ENCODE data around the gene TBC1D14.

Gene TBC1D14

DNA sequence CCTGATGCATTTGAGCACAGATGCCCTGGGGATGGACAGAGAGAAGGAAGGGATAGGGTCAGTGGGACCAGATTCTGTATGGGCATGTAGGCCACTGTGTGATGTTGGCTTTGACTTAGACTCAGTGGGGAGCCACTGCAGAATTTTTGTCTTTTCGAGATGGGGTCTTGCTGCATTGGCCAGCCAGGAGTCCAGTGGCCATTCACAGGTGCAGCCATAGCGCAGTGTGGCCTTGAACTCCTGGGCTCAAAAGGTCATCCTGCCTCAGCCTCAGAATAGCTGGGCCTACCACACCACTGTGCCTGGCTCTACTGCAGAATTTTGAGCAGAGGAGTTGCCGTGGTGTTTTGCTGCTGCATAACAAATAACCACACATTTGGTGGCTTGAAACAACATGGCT lies 22.8 kb downstream of the TBC1D14 start:
- DNase-seq = no peak

DNA sequence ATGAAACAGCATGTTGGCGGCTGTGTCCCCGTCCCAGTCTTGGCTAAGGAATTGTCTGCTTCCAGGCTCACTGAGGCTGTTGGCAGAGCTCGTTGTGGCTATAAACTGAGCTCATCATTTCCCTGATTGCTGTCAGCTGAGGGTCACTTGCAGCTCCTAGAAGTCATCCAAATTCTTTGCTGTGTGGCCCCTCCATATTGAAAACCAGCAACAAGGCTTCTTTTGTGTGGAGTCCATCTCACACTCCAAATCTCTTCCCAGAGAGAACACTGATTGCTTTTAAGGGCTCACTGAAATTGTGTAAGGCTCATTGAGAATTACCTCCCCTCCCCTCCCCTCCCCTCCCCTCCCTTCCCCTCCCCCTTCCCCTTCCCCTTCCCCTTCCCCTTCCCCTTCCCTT lies 23.3 kb downstream of the TBC1D14 start:
- no peak for DNase-seq

DNA sequence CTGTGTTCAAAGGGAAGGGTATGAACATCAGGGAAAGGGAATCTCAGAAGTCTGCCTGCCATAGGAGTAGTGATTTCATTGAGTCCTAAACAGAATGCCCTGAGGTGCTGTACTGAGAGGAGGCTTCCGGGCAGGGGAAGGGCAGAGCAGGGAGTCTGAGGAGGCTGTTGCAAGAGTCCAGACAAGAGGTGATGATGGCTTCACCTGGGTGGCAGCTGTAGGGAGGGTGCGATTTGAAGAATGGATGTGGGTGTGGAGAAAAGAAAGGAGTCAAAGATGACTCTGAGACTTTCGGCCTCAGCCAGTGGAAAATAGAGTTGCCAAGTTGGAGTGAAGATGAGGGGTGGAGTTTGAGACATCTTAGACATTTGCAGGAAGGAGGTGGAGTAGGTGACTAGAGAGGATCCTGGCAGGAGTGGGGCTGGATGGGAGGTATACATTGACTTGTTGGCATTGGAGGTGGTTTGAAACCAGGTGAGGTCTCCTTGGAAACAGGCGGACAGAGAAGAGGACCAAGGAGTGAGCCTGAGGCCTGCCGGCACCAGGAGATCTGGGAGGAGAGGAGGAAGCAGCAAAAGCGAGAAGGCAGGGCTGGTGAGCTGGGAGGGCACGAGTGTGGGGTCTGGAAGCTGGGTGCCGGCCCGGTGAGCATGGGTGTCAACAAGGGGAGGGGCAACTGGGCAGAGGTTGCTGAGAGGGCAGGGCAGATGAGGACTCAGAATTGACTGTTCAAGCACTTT lies 24.2 kb downstream of the TBC1D14 start:
- DNase-seq = no peak

DNA sequence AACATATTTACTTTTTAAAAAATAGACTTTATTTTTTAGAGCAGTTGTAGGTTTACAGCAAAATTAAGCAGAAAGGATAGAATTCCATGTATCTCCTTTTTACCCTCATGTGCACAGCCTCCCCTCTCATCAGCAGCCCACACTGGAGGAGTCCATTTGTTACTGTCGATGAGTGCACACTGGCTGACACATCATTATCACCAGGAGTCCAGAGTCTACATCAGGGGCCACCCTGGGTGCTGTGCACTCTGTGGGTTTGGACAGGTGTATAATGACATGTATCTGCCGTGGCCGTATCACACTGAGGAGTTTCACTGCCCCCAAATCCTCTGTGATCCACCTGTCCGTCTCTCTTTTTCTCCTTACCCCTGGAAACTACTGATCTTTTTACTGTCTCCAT lies 26.3 kb downstream of the TBC1D14 start:
- no peak for DNase-seq

DNA sequence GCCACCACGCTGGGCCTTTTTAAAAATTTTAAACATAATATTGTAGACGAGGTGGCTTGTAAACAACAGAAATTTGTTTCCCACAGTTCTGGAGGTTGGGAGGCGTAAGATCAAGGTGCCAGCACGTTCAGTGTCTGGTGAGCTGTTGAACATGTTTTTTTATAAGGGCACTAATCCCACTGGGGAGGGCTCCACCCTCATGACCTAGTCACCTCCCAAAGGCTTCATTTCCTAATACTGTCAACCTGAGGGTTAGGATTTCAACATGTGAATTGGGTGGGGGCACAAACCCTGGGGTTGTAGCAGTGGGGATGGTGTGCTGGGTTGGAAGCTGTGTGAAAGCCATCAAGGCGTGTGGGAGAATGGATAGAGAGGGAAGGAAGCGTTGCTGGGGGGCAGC lies 27.6 kb downstream of the TBC1D14 start:
- no peak for DNase-seq

DNA sequence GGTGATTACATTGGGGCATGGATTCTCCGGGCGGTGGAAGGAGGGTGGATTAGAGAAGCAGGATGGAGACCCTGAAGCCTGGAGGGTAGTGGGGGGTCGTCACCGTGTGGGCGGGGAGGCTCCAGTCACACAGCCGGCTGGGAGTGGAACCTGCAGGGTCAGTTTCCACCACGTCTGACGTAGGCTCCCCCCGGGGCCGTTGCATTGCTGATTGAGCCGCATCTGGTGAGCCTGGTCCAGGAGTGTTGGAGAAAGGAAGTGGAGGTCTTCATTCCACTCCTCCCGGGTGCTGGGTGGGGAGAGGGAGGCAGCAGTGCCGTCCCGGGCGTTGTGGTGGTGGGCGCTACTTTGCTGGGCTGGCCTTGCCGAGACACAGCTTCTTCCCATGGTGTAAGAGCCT lies 28.1 kb downstream of the TBC1D14 start:
- DNase-seq = no peak

DNA sequence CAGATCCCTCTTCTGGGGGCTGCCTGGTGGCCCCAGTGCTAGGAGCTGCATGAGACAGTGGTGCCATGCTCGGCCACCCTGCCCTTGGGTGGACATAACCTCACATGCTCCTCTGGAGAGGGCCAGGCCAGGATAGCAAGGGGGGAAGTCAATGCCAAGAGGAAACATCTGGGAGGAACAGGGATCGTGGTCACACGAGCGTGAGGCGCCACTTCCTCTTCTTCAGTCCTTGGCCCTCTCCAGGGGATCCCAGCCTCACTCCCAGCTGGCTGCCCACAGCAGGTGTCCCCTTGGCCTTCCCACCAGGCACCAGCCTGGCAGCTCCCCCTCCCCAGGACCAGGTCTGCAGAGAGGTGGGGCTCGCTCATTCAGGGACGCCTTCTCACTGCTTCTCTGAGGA lies 28.6 kb downstream of the TBC1D14 start:
- DNase-seq = no peak

DNA sequence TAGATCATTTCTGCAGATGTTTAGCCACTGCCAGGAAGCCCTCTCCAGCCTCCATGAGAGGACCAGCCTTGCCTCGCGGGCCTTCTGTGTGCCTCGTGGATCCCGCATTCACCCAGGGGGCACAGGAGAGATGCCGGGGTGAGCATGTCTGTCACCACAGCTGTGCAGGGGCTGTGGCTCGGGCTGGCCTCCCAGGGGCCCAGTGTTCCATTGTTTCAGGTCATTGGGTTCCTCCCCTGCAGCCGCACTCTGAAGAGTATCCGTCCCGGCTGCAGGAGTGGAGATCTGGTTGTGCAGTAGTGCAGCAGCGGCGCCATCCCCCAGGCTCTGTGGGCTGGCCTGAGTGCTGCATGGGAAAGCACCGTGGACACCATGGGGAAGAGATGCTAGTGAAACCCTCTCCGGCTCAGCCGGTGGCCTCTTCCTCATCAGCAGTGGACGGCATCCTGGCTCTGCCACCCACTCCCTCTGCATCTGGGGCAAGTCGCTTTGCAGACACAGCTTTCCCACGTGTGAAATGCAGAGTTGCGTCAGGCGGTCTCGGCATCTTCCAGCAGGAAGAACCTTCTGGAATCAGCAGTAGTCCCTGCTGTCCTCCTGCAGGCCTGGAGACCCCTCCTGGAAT lies 29.1 kb downstream of the TBC1D14 start:
- no peak for DNase-seq

DNA sequence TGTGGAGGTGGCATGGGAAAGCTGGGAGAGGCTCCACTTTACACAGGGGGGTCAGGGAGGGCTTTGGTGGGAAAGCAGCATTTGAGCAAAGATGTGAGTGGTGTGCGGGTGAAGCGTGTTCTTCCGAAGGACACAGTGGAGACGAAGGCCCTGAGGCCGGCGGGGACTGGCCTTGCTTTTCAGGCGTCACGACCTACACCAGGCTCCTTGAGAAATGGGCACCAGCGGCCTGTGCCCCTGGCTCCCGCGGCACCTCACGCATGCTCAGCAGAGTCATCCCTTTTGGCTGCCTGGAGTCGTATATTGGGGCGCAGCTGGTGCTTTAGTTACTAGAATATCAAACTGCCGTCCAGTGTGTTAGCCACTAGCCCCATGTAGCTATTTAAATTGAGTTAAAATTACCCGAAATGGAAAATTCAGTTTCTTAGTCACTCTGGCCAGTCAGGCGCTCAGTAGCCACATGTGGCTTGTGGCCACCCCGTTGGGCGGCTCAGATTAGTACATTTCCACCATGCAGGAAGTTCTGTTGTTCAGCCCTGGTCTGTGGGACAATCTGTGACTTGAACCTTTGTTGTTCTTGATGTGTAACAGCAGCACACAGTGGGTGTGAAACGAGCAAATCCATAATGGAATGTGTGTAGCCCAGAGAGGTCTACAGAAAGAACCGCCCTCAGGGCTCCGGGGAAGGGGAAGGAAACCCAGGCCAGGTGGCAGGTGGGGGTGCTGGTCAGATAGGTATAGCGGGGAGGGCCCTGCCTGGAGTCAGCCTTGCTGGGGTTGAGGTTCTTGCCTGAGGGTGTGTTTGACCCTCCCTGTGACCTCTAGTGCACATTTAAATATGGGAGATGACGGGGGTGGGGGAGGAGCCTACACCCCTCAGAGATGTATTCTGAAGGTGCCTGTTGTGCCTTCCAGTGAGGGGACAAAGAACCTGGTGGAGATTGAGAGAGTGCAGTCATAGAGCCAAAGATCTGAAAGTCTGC lies 30.4 kb downstream of the TBC1D14 start:
- no peak for DNase-seq

DNA sequence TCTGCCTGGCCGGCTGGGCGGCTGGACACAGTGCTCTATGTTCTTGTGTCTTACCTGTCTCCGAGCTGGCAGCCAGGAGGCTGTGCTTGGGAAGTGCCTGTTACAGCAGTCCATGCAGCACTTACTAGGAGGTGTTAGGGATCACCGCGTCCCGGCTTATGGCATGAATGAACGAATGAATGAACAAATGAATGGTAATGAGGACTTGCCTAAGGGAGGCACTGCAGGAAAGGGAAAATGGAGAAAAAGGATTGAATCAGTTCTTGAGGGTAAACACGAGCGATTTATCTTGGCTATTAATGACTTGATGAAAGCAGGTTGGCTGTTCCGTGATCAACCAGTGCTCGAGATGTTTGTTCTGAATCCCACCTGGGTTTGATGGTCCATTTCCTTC lies 31.1 kb downstream of the TBC1D14 start:
- DNase-seq = no peak

DNA sequence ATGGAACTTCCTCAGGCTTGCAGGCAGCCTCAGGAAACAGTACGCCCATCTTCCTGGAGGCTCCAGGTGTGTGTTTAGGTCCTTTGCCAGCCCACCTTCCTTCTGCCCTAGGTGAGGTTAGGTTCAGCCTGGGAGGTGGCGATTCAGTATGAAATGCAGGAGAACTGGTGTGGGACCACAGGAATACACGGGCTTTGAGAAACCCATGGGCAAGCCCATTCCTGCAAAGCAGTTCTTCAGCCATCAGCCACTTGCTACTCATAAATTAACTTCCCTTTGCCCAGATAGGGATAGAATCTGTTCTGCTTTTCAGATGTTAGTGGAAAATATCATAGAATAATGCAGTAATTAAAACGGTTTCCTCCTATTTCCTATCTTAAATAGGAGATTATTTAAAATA lies 32.2 kb downstream of the TBC1D14 start:
- DNase-seq = no peak

DNA sequence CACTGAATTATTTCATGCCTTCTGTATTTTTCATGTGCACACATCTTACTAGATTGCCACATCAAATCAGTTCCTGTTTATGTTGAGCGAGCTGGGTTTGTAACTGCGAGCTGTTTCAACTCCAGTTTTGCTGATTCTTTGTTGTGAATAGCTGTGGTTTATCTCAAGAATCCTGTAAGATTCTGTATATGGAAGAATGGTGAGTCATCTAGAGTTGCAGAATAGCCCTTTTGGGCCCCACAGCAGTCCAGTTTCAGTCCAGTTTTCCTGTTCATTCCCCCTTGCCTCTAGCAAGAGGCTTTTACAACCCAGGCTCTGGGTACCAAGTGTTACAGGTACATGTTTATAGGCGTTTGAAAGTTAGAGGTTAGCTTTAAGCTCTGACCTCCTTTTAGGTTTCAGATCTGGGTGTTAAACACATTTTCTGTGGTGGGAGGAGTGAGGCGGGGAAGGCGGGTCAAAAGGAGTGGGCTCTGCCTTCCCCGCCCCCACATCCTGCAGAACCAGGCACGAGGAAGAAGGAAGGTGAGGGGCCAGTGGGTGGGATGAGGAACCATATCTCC lies 32.7 kb downstream of the TBC1D14 start:
- DNase-seq = no peak

DNA sequence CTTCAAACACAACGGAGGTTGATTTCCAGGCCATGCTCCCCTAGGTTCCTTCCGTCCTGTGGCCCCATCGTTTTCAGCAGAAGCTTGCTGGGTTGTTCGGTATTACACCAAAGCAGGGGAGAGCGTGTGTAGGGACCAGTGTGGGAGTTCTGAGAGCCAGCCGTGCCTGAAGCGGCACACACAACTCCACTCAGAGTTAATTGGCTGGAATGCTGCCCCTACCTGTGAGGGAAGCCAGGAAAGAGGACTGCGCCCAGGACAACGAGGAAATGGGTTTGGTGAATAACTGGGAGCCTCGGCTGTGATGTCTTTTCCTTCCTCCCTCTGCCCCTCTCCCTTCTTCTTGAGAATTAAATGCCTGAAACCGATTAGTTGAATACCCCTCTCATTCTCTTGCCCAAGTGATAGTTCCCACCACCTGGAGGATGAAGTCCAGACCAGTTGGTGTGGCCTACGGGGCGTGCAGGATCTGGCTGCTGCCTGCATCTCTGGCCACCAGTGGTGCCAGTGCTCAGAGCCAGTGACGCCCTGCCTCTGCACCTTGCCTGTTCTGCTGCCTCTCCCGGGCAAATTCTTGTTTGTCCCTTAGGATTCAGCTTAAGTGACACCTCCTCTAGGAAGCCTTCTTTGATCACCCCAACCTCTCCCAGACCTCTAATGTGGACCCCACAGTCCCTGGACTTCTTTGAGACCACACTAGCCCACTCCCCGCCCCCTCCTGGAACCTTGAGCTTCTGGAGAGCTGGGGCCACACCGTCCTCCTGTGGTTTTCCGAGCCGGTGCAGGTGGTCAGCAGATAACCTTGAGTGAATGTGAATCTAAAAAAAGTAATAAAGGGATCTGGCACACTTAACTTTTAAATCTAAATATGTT lies 33.6 kb downstream of the TBC1D14 start:
- DNase-seq = no peak

DNA sequence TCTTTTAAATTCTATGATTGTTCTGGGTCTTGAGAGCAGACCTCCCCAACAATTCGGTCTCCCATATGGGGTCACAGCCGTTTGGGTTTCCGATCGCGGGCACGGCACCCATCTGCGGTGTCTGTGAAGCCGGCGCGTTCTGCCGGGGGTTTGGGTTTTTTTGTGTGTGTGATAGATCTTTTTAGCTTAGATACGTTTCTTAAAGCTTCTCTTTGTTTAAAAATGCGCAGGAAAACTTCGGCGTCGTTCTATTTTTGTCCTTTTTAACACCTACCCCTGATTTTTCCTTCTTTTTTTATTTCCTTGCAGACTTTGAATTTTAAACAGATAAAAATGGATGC lies 34.2 kb downstream of the TBC1D14 start:
- no peak for DNase-seq

DNA sequence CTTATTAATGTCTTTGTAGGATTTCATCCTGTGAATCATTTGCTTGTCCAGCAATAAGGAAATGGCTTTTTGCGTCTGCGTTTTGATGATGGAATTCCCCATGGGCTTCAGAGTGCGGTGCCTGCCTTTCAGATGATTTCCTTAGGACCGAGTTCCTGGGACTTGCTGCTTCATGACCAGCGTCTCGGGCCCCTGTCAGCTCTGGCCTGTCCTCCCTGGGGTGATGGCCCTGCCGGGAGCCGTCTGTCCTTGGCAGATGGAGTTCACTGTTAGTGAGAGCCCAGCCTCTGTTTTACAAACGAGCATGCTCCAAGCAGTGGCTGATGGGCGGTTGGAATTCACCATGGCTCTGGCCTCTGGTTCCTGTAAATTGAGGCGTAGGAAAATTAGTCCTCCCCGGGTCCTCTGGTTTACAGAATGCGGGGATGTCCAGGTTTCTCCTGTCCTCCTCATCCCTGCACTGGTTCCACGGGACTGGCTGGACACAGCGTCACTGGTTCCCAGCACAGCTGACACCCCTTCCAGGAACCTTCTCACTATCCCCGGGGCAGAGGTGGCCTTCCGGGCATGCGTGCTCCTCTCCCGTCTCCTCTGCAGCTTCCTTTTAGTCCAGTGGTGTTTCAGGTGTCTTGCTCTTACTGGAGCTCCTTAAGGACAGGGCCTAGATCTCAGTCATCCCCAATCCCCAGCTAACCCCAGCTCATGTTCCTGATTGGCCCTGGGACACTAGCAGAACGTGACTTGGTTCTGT lies 34.9 kb downstream of the TBC1D14 start:
- no peak for DNase-seq

DNA sequence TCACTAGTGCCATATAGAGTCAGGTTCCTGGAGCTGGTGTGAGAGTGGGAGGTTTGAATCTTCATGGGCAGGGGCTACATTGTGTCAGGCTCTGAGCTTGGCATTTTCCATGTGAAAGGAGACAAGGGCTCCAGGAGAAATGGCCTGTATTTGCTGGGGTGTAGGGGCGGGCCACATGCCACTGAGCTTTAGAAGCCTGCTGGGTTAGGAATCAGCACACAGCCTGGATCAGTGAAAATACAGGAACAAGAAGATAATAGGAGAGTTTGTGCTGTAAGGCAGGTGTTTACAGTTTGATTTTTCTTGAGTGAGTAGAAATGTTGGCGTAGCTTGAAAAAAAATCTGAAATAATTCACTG lies 35.4 kb downstream of the TBC1D14 start:
- no peak for DNase-seq

DNA sequence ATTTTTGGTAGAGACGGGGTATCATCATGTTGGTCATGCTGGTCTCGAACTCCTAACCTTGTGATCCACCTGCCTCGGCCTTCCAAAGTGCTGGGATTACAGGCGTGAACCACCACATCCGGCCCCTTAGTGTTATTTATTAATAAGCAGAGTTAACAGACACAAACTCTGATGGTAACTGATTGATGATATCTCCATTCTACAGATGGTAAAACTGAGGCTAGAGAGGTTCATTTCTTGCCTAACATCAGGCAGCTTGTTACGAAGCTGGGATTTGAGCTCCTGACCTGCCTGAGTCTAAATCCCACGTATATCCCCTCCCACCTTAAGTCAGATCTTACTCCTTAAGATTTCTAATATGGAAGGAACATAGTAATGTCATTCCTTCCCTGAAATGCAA lies 36.9 kb downstream of the TBC1D14 start:
- DNase-seq = no peak

DNA sequence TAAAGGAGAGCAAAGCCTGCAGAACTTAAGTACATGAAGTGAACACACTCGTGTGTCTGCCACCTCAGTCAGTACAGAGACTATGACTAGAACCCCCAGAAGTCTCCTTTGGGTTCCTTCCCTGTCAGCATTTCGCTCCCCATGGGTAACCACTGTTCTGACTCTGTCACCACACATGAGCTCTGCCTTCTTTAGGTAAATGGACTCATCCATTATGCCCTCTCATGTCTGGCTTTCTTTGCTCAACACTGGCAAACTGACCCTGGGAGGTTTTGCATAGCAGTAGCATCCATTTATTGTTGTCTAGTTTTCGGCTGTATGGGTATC lies 38.5 kb downstream of the TBC1D14 start:
- no peak for DNase-seq

DNA sequence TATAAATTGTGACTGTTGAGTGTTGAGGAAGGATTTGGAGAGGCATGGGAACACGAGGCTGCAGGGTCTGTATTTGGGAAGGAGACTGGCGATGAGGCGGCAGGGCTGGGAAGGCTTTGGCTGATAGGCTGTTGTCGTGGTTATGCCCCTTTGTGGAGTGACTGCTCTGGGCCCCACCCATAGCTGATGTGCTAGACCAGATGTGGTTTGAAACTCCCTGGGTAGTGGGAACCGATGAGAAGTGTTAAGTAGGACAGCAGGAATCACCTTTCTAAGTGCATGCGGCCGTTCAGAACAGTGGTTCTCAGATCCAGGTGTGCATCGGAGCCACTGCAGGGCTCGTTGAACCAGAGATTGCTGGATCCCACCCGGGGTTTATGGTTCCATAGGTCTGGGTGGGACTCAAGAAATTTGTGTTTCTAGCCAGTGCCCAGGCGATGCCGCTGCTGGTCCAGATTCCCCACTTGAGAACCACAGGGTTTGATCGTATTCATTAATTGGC lies 42.3 kb downstream of the TBC1D14 start:
- no peak for DNase-seq

DNA sequence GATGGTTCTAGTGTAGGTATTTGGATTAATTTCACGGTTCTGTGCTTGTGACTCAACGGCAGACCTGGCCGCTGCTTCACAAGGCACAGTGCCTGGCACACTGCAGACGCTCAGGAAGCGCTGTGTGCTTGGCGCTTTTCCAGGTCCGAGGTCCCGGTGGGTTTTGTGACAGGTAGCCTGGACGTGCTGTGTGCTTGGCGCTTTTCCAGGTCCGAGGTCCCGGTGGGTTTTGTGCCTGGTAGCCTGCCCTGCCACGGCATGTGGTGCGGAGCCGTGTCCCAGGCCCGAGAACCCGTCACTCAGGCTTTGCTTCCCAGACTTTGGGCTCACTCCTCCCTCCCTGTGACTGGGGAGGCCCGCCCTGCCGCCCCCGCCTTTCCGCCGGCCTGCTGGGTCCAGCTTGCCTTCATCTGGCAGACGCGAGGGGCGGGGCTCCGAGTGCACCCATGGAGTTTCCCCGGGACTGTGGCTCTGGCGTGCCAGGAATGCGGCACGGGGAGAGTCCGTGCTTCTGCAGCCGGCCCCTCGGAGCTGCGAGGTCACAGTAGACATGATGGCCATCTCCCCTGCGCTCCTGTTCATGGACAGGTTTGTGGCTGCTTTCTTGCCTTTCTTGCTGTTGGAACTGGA lies 44.2 kb downstream of the TBC1D14 start:
- DNase-seq = no peak

DNA sequence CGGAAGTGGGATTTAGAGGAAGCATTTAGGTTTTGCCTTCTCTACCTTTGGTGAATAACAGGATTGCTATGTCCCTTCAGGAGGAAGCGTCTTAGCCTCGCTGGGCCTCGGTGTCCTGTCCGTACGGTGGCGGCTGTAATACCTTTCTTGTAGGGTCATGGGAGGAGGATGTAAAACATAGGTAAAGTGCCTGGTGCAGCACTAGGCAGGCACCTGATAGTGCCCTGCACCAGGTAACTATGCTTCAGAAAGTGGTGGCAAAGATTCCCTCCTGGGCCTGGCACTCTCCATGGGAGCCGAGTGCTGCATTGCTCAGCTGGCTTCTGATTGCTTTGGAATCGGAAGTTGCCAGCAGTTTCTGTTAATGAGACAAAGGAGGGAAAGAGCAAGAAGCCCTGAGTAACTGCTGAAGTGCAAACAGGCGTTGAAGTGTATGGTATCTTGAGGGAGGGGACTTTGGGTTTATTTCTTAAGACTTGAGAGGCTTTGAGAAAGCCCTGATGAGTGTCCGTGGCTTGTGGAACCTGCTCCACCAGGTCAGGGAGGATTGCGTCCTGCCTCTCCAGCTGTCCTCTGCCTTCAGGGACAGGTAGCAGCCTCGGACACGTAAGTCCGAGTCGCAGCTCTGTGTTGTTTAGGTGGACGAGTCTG lies 45.8 kb downstream of the TBC1D14 start:
- DNase-seq = no peak
